Tibial nerve (tissue), 4 donors: ENCODE data around the gene FAM170B.

ENCODE experiments used
- CTCF ChIP-seq, 5 experiments: fragments of 200-600 bp in 3 of 5; fragments of 450-650 bp in 2 of 5; sonication (generic) in 3 of 5; IDR thresholded peaks; one replicate each; pipeline ENCODE4 v1.5.1; 2016 to 2019; ENCODE audit warnings: antibody characterized with exemption in 5 of 5, mild to moderate bottlenecking in 3 of 5, moderate library complexity in 2 of 5
- EP300 ChIP-seq, 2 donors: sonication (generic); formaldehyde crosslinking; IDR thresholded peaks; one replicate each; pipeline ENCODE4 v1.6.1; 2017; ENCODE audit warnings: antibody characterized with exemption in 2 of 2, mild to moderate bottlenecking in 1 of 2
- POLR2A ChIP-seq, 2 donors: fragments of 450-650 bp; IDR thresholded peaks; one replicate each; pipeline ENCODE4 v1.6.1; 2017; ENCODE audit warnings: antibody characterized with exemption in 2 of 2, mild to moderate bottlenecking in 2 of 2, moderate library complexity in 2 of 2

- TF ChIP-seq CTCF (IDR thresholded peaks at IDR 0.05) (no peak), POLR2A (IDR thresholded peaks at IDR 0.05) (no peak), EP300 (IDR thresholded peaks at IDR 0.05) (no peak)
Measured at GRCh38 chr10:49096890-49097445, 36.9 kb downstream of the FAM170B start.
